HepG2 (cell line): ENCODE measurements around the gene PDGFRA. TPM values are rescaled to one million over a fixed set of nuclear protein-coding genes. Genes with fewer than 3 reads are reported as not detected.

Experiments used
- ATAC-seq: fragments of 200-7000 bp; cut with Tn5 transposase; 3 replicates; pipeline ENCODE4 v1.9.1; 2020; ENCODE audit warnings: mild to moderate bottlenecking, moderate library complexity
- BruUV-seq: library from RNA; stranded (reverse); fragments of 400-500 nt; replicated peaks from 2 replicates; lab custom pipeline; 2021; lab: Mats Ljungman, UMichigan
- CTCF ChIA-PET: fragments of 300-600 bp; formaldehyde crosslinking; extraction: SDS; loops from one replicate; lab custom pipeline; 2021; ENCODE audit warnings: low total read pairs, inconsistent platforms, low intra/inter-chr PET ratio; lab: Yijun Ruan, JAX
- POLR2A ChIA-PET: fragments of 350-600 bp; sonication (Branson Sonifier 250); formaldehyde crosslinking; loops from one replicate; lab custom pipeline; 2020; ENCODE audit warnings: antibody characterized with exemption, inconsistent platforms; lab: Yijun Ruan, JAX
- DNase-seq: peaks from one replicate; pipeline ENCODE4 v3.0.0-alpha.2; 2015; ENCODE audit warnings: low spot score
- FAIRE-seq: peaks from 3 replicates; lab custom pipeline; 2011; peaks lifted over from hg19 to GRCh38; lab: Jason Lieb, UNC
- H2AFZ ChIP-seq: one replicate; pipeline ENCODE4 v1.6.1; 2011; ENCODE audit warnings: low read length, inconsistent platforms
- H3K27ac ChIP-seq: fragments of 300-600 bp; 3 replicates; pipeline ENCODE4 v1.8.0; 2011; ENCODE audit warnings: mixed run types, mild to moderate bottlenecking, mixed read lengths, low read length, inconsistent platforms; ENCODE audit not compliant: insufficient read depth; ENCODE audit errors: extremely low read length
- H3K27me3 ChIP-seq, 2 experiments: fragments of 200-600 bp in 1 of 2; 2 replicates in 1 of 2; 3 replicates in 1 of 2; pipeline versions ENCODE4 v1.6.0 to v1.8.0; 2011; ENCODE audit warnings: low read length in 2 of 2, mild to moderate bottlenecking in 2 of 2, moderate library complexity in 2 of 2, inconsistent platforms in 1 of 2; ENCODE audit not compliant: insufficient read depth in 2 of 2, control insufficient read depth in 1 of 2
- H3K36me3 ChIP-seq, 2 experiments: fragments of 200-600 bp in 1 of 2; replicated peaks in 1 of 2; 2 replicates in 1 of 2; 3 replicates in 1 of 2; pipeline versions ENCODE4 v1.5.1 to v1.8.0; 2011; ENCODE audit warnings: low read length in 2 of 2, inconsistent platforms in 1 of 2; ENCODE audit not compliant: insufficient read depth in 2 of 2, control insufficient read depth in 1 of 2
- H3K4me1 ChIP-seq: 2 replicates; pipeline ENCODE4 v1.5.1; 2012; ENCODE audit warnings: low read length, inconsistent platforms; ENCODE audit not compliant: insufficient read depth
- H3K4me2 ChIP-seq: 2 replicates; pipeline ENCODE4 v1.6.0; 2011; ENCODE audit warnings: low read depth, low read length, inconsistent platforms
- H3K4me3 ChIP-seq, 3 experiments: fragments of 200-600 bp in 1 of 3; sonication (generic), shearing (Covaris generic) in 1 of 3; replicated peaks in 1 of 3; 2 replicates each; pipeline ENCODE4 v1.5.1; 2011 to 2016; ENCODE audit warnings: low read length in 3 of 3, inconsistent platforms in 2 of 3, low read depth in 2 of 3, mild to moderate bottlenecking in 2 of 3, control low read depth in 1 of 3, mixed read lengths in 1 of 3; ENCODE audit not compliant: insufficient read depth in 1 of 3
- H3K79me2 ChIP-seq: one replicate; pipeline ENCODE4 v1.6.1; 2011; ENCODE audit warnings: low read length, inconsistent platforms; ENCODE audit not compliant: insufficient read depth
- H3K9ac ChIP-seq: 2 replicates; pipeline ENCODE4 v1.6.0; 2011; ENCODE audit warnings: mild to moderate bottlenecking, low read depth, low read length, inconsistent platforms; ENCODE audit not compliant: insufficient read depth
- H3K9me3 ChIP-seq: 2 replicates; pipeline ENCODE4 v1.5.1; 2012; ENCODE audit warnings: mild to moderate bottlenecking, low read length
- H4K20me1 ChIP-seq: 2 replicates; pipeline ENCODE4 v1.6.0; 2011; ENCODE audit warnings: inconsistent platforms, mild to moderate bottlenecking, low read length, moderate library complexity; ENCODE audit not compliant: insufficient read depth
- FLYWCH1 ChIP-seq: sonication (generic); formaldehyde crosslinking; IDR thresholded peaks from 2 replicates; pipeline ENCODE4 v1.8.1; 2023; ENCODE audit warnings: mild to moderate bottlenecking, missing genetic modification reagents
- NFATC3 ChIP-seq: sonication (generic); formaldehyde crosslinking; IDR thresholded peaks from 2 replicates; pipeline ENCODE4 v1.5.1; 2020; ENCODE audit warnings: mild to moderate bottlenecking, missing genetic modification reagents
- ZBTB1 ChIP-seq: sonication (generic); formaldehyde crosslinking; IDR thresholded peaks from 2 replicates; pipeline ENCODE4 v1.4.0; 2020; ENCODE audit warnings: missing genetic modification reagents, borderline replicate concordance
- ZNF225 ChIP-seq: sonication (generic); formaldehyde crosslinking; IDR thresholded peaks from 2 replicates; pipeline ENCODE4 v1.4.0; 2020; ENCODE audit warnings: mild to moderate bottlenecking, missing genetic modification reagents
- ZNF263 ChIP-seq: sonication (generic); formaldehyde crosslinking; IDR thresholded peaks from 2 replicates; pipeline ENCODE4 v1.4.0; 2020; ENCODE audit warnings: missing genetic modification reagents
- WGBS: methylation state at CpG from one replicate; pipeline ENCODE4 v1.1.6; 2017; ENCODE audit warnings: low lambda C conversion rate; 5-methylcytosine and 5-hydroxymethylcytosine counted together
- in situ Hi-C: cut with HindIII; loops from 2 replicates; pipeline ENCODE4 v1.10.0; 2017; ENCODE audit warnings: low pct_unique_long_range_greater_than_20kb; ENCODE audit not compliant: extremely low pct_ligation_motif_present
- intact Hi-C: fragments of 100-400 bp; cut with micrococcal nuclease; formaldehyde crosslinking; loops from one replicate; pipeline ENCODE4 v1.10.0; 2022; ENCODE audit not compliant: unreplicated experiment
- polyA plus RNA-seq, 8 experiments: library from polyadenylated mRNA; depleted of rRNA in 3 of 8; stranded (reverse) in 7 of 8; unstranded in 1 of 8; fragments of >200 nt; fragmentation: Illumina TruSeq in 4 of 8; extraction: Trizol in 4 of 8; gene quantifications; 2 replicates each; pipeline versions ENCODE4 v1.2.1 to v1.2.3, GENCODE V29; 2011 to 2016; ENCODE audit warnings: low read depth in 4 of 8, missing spikeins in 1 of 8, mixed read lengths in 1 of 8; ENCODE audit not compliant: insufficient read depth in 1 of 8
- total RNA-seq, 5 experiments: library from RNA; depleted of rRNA; stranded (reverse); fragments of >200 nt; fragmentation: Illumina TruSeq; extraction: Trizol; gene quantifications; 2 replicates each; pipeline ENCODE4 v1.2.3, GENCODE V29; 2016; ENCODE audit warnings: low read depth in 1 of 5
- TF ChIP-seq, protein P1 (sequence below): sonication (generic); formaldehyde crosslinking; IDR thresholded peaks from 2 replicates; pipeline ENCODE4 v1.8.1; 2023; ENCODE audit warnings: mild to moderate bottlenecking, missing genetic modification reagents
- TF ChIP-seq, protein P2 (sequence below): sonication (generic); formaldehyde crosslinking; IDR thresholded peaks from 2 replicates; pipeline ENCODE4 v1.8.0; 2022; ENCODE audit warnings: missing genetic modification reagents, mild to moderate bottlenecking, borderline replicate concordance

Gene PDGFRA
- total and polyA plus RNA-seq, 2 of the 13 experiments (the other 11 are each of a cell fraction or from before 2014, with no cell fraction given) = 0.04 TPM; not detected in 1

DNA sequence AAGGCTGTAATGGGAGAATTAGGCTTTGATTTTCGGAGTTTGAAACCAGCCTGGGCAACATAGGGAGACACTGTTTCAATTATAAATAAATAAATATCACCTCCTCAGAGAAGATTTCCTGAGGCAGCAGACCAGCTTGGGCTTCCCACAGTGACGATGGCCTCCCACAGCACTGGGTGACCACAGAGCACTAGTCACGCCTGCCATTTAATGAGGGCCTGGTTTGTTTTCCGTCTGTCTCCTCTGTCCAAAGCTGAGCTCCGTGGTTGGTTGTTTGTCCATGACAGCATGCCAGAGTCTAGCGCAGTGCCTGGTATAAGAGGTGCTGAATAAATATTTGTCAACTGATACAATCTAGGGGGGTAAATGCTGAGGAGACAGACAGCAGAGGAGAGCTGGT, 10.4 kb upstream of the PDGFRA start:
- no peak overlapping the region for H3K4me3 ChIP-seq
- H3K27me3 ChIP-seq = peaks cover 0 to 5% of the 10 kb centered on the region in 2 experiments; a peak in 2 of 5 replicates
- ChIA-PET POLR2A (no interaction called here), CTCF (interaction anchor here (1.7 to 2.2 kb wide), 2 partner anchors 16 to 289 kb away, joined by 5 to 22 read pairs; no protein-coding TSS in a partner anchor)
- in situ Hi-C loops (no loop called here), intact Hi-C loops (loop anchor here (1.0 to 5.0 kb wide), 4 partner anchors 156 to 1021 kb away; partner anchors contain the start of gene CHIC2)
- no peaks in the 10 kb centered on the region for H3K79me2 ChIP-seq
- no peak overlapping the region for H2AFZ ChIP-seq
- 30% methylated on average over 6 of the region's 6 CpGs for WGBS
- BruUV-seq = no TSS peak
- TF ChIP-seq, protein P1, sequence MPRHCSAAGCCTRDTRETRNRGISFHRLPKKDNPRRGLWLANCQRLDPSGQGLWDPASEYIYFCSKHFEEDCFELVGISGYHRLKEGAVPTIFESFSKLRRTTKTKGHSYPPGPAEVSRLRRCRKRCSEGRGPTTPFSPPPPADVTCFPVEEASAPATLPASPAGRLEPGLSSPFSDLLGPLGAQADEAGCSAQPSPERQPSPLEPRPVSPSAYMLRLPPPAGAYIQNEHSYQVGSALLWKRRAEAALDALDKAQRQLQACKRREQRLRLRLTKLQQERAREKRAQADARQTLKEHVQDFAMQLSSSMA (CRISPR knock-in tag) = no peak
- TF ChIP-seq FLYWCH1 (CRISPR knock-in tag) (no peak), NFATC3 (CRISPR knock-in tag) (no peak), ZNF263 (CRISPR knock-in tag) (no peak), ZBTB1 (CRISPR knock-in tag) (no peak), ZNF225 (CRISPR knock-in tag) (no peak)
- TF ChIP-seq, protein P2, sequence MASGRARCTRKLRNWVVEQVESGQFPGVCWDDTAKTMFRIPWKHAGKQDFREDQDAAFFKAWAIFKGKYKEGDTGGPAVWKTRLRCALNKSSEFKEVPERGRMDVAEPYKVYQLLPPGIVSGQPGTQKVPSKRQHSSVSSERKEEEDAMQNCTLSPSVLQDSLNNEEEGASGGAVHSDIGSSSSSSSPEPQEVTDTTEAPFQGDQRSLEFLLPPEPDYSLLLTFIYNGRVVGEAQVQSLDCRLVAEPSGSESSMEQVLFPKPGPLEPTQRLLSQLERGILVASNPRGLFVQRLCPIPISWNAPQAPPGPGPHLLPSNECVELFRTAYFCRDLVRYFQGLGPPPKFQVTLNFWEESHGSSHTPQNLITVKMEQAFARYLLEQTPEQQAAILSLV = no peak
- no peak for FAIRE-seq
- H3K4me1 ChIP-seq = no peaks in the 10 kb centered on the region
- H3K4me2 ChIP-seq = no peak overlapping the region
- H3K9me3 ChIP-seq = no peaks in the 10 kb centered on the region
- H3K36me3 ChIP-seq = no peaks in the 10 kb centered on the region
- H3K27ac ChIP-seq = no peak overlapping the region
- no peak overlapping the region for H3K9ac ChIP-seq
- no peak for ATAC-seq
- no peaks in the 10 kb centered on the region for H4K20me1 ChIP-seq
- no peak for DNase-seq
